Measurements from ENCODE around the gene PPP1R15A. TPM values are rescaled to one million over a fixed set of nuclear protein-coding genes. Genes with fewer than 3 reads are reported as not detected.

Gene PPP1R15A
- total and polyA plus RNA-seq, 2 of the 8 experiments (the other 6 are each of a cell fraction or from before 2014, with no cell fraction given), result 4.1 to 14.0 TPM

DNA sequence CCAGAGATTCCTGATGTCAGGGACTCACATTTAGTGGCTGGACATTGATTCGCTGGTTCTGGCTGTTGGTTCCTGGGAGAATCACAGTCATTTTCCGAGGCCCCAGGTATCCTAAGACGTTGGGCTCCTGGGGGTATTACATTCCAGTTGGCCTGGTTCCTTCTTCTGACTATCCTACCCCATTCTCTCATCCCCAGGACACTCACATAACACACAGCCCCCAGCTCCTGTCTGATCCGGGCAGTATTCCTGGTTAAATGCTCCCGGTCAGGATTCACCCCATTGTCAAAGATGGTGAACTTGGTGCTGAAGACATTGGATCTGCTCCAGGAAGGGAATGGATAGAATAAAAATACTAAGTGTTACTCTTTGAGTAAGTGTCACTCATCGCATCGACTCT is 11.5 kb downstream of the PPP1R15A start (continued):
- TF ChIP-seq, protein P1, sequence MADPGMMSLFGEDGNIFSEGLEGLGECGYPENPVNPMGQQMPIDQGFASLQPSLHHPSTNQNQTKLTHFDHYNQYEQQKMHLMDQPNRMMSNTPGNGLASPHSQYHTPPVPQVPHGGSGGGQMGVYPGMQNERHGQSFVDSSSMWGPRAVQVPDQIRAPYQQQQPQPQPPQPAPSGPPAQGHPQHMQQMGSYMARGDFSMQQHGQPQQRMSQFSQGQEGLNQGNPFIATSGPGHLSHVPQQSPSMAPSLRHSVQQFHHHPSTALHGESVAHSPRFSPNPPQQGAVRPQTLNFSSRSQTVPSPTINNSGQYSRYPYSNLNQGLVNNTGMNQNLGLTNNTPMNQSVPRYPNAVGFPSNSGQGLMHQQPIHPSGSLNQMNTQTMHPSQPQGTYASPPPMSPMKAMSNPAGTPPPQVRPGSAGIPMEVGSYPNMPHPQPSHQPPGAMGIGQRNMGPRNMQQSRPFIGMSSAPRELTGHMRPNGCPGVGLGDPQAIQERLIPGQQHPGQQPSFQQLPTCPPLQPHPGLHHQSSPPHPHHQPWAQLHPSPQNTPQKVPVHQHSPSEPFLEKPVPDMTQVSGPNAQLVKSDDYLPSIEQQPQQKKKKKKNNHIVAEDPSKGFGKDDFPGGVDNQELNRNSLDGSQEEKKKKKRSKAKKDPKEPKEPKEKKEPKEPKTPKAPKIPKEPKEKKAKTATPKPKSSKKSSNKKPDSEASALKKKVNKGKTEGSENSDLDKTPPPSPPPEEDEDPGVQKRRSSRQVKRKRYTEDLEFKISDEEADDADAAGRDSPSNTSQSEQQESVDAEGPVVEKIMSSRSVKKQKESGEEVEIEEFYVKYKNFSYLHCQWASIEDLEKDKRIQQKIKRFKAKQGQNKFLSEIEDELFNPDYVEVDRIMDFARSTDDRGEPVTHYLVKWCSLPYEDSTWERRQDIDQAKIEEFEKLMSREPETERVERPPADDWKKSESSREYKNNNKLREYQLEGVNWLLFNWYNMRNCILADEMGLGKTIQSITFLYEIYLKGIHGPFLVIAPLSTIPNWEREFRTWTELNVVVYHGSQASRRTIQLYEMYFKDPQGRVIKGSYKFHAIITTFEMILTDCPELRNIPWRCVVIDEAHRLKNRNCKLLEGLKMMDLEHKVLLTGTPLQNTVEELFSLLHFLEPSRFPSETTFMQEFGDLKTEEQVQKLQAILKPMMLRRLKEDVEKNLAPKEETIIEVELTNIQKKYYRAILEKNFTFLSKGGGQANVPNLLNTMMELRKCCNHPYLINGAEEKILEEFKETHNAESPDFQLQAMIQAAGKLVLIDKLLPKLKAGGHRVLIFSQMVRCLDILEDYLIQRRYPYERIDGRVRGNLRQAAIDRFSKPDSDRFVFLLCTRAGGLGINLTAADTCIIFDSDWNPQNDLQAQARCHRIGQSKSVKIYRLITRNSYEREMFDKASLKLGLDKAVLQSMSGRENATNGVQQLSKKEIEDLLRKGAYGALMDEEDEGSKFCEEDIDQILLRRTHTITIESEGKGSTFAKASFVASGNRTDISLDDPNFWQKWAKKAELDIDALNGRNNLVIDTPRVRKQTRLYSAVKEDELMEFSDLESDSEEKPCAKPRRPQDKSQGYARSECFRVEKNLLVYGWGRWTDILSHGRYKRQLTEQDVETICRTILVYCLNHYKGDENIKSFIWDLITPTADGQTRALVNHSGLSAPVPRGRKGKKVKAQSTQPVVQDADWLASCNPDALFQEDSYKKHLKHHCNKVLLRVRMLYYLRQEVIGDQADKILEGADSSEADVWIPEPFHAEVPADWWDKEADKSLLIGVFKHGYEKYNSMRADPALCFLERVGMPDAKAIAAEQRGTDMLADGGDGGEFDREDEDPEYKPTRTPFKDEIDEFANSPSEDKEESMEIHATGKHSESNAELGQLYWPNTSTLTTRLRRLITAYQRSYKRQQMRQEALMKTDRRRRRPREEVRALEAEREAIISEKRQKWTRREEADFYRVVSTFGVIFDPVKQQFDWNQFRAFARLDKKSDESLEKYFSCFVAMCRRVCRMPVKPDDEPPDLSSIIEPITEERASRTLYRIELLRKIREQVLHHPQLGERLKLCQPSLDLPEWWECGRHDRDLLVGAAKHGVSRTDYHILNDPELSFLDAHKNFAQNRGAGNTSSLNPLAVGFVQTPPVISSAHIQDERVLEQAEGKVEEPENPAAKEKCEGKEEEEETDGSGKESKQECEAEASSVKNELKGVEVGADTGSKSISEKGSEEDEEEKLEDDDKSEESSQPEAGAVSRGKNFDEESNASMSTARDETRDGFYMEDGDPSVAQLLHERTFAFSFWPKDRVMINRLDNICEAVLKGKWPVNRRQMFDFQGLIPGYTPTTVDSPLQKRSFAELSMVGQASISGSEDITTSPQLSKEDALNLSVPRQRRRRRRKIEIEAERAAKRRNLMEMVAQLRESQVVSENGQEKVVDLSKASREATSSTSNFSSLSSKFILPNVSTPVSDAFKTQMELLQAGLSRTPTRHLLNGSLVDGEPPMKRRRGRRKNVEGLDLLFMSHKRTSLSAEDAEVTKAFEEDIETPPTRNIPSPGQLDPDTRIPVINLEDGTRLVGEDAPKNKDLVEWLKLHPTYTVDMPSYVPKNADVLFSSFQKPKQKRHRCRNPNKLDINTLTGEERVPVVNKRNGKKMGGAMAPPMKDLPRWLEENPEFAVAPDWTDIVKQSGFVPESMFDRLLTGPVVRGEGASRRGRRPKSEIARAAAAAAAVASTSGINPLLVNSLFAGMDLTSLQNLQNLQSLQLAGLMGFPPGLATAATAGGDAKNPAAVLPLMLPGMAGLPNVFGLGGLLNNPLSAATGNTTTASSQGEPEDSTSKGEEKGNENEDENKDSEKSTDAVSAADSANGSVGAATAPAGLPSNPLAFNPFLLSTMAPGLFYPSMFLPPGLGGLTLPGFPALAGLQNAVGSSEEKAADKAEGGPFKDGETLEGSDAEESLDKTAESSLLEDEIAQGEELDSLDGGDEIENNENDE (IDR thresholded peaks at IDR 0.05; ENCODE audit: insufficient replicate concordance, low read length), result no peak
- TF ChIP-seq RFX5 (IDR thresholded peaks at IDR 0.05; ENCODE audit: borderline replicate concordance, low read depth, low read length) (no peak), KDM5A (IDR thresholded peaks at IDR 0.05; ENCODE audit: low read length) (no peak), ATF3 (IDR thresholded peaks at IDR 0.05; ENCODE audit: insufficient read depth, low read depth, low read length) (no peak), FOSL1 (IDR thresholded peaks at IDR 0.05; ENCODE audit: insufficient read depth, low read depth, low read length) (no peak), SRF (IDR thresholded peaks at IDR 0.05; ENCODE audit: low read depth, low read length) (no peak)

All from H1 (cell line).